Measurements from ENCODE around the gene LYST.
"Not testable (repeated sequence)": the region's sequence is repeated elsewhere in the genome, so short reads cannot be mapped to it uniquely, and the experiment has no call there.

The LYST gene

DNA sequence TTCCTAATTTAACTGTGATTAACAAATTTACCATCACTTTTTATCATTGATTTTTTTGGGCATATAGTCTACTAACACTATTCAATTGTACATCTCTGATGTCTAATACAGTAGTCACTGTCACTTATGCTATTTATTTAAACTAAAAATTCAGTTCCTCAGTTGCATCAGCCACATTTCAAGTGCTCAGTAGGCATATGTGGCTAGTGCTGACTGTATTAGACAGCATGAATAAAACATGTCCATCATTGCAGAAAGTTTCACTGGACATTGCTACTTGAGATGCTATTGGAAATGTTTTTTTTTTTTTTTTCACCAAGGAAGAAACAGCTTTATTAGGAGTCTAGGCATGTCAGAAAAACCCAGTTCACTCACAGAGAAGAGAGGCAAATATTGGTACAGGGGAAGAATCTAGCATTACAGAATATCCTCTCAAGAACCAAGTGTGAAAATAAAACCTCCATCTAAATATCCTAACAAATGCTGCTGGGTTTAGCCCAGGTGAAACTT lies 109.1 kb downstream of the LYST start:
- no peak for DNase-seq (ENCODE audit: low read depth in 2 of 2)
- no peak overlapping the region for H3K4me3 ChIP-seq (replicated peaks in 1 of 2; ENCODE audit: low read depth in 2 of 2, low read length in 2 of 2)
- TF ChIP-seq, protein P1, sequence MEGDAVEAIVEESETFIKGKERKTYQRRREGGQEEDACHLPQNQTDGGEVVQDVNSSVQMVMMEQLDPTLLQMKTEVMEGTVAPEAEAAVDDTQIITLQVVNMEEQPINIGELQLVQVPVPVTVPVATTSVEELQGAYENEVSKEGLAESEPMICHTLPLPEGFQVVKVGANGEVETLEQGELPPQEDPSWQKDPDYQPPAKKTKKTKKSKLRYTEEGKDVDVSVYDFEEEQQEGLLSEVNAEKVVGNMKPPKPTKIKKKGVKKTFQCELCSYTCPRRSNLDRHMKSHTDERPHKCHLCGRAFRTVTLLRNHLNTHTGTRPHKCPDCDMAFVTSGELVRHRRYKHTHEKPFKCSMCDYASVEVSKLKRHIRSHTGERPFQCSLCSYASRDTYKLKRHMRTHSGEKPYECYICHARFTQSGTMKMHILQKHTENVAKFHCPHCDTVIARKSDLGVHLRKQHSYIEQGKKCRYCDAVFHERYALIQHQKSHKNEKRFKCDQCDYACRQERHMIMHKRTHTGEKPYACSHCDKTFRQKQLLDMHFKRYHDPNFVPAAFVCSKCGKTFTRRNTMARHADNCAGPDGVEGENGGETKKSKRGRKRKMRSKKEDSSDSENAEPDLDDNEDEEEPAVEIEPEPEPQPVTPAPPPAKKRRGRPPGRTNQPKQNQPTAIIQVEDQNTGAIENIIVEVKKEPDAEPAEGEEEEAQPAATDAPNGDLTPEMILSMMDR (IDR thresholded peaks at IDR 0.05; ENCODE audit: low read depth, low read length) = no peak

DNA sequence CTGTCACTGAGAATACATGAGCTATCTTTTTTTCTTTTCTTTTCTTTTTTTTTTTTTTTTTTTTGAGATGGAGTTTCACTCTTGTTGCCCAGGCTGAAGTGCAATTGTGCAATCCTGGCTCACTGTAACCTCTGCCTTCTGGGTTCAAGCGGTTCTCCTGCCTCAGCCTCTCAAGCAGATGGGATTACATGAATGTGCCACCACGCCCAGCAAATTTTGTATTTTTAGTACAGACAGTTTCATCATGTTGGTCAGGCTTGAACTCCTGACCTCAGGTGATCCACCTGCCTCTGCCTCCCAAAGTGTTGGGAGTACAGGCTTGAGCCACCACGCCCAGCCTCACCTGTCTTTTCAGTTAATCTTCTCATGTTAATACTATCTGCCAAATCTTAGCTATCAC lies 112.5 kb downstream of the LYST start:
- not testable (repeated sequence) for DNase-seq (ENCODE audit: low read depth in 2 of 2); H3K4me3 ChIP-seq (replicated peaks in 1 of 2; ENCODE audit: low read depth in 2 of 2, low read length in 2 of 2)

DNA sequence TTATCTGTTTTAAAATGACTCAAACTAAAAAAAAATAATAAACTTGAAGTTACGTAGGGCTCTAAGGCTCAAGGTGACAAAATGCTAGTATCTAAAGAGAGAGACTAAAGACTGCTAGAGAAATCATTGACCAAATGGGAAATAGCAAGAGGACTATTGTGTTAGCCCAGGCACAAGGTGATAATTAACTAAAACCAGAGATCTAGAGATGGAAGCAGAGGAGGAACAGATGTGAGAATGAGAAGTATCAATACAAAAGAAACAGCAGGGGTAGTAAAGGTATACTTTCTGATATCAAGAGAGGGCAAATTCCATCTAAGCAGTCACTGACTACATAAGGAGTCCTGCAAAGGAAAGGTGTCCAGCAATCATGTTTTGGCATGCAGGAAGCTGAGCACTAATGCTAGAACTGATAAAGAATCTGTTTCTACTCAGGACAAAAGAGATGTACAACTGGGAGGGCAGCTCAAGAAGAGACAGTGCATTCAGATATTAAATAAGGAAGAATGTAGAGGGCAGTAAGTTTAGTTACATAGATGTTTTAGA lies 116.9 kb downstream of the LYST start:
- TF ChIP-seq, protein P1 (IDR thresholded peaks at IDR 0.05; ENCODE audit: low read depth, low read length) = no peak
- H3K4me3 ChIP-seq (replicated peaks in 1 of 2; ENCODE audit: low read depth in 2 of 2, low read length in 2 of 2) = no peak overlapping the region
- no peak for DNase-seq (ENCODE audit: low read depth in 2 of 2)

DNA sequence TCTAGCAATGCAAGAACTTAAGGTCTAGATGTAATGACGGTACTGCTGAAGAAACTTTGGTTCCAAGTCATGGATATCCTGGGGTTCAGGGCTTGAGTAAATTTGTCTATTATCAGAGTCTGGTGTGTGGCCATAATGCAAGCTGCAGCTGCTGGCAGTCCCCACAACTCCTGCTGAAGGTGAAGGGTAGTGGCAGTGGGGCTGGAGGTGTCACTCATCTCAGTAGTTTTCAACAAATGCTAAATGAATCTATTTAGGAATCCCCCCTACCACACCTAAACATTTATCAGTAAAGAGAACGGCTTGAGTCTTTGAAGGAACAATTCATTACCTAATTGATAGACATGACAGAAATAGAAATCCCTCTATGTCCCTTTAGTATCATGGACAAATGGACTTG lies 118.0 kb downstream of the LYST start:
- TF ChIP-seq, protein P1 (IDR thresholded peaks at IDR 0.05; ENCODE audit: low read depth, low read length) = no peak
- DNase-seq (ENCODE audit: low read depth in 2 of 2) = no peak
- H3K4me3 ChIP-seq (replicated peaks in 1 of 2; ENCODE audit: low read depth in 2 of 2, low read length in 2 of 2) = no peak overlapping the region

DNA sequence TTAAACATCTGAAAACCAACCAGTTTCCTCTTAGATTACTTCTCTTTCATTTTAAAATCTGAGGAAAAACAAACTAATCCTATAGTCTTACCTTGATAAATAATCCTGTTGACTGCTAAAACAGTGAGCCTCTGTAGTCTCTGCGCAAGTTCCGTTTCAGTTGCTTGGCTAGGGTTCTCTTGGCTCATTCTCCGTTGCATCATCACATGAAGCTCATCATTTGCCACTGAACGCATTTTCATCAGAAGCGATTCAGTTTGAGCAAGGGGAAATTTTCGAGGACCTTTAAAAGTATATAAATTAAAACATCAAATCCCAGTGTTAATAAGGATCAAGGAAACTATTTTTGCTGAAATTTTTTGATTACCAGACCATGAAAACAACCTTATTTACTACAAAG lies 120.5 kb downstream of the LYST start:
- no peak overlapping the region for H3K4me3 ChIP-seq (replicated peaks in 1 of 2; ENCODE audit: low read depth in 2 of 2, low read length in 2 of 2)
- DNase-seq (ENCODE audit: low read depth in 2 of 2) = no peak
- TF ChIP-seq, protein P1 (IDR thresholded peaks at IDR 0.05; ENCODE audit: low read depth, low read length) = no peak

DNA sequence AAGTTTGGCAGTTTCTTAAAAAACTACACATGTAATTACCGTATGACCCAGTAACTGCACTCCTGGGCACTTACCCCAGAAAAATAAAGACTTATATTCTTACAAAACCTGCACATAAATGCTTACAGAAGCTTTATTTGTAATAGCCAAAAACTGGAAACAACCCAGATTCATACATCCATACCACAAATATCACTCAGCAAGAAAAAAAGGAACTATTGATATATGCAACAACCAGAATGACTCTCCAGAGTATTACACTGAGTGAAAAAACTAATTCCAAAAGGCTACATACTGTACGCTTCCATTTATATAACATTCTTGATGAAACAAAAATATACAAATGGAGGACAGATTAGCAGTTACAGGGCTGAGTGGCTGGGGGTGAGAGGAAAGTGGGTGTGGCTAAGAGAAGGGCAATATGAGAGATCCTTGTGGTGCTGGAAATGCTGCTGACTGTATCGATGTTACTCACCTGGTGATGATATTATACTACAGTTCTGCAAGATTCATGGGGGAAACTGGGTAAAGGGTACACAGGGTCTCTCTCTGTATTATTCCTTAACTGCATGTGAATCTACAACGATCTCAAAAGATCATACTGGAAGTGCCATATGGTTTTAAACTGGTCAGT lies 121.1 kb downstream of the LYST start:
- TF ChIP-seq, protein P1 (IDR thresholded peaks at IDR 0.05; ENCODE audit: low read depth, low read length) = no peak
- H3K4me3 ChIP-seq (replicated peaks in 1 of 2; ENCODE audit: low read depth in 2 of 2, low read length in 2 of 2) = no peak overlapping the region
- peak in 1 of 2 donors; percentile 65 for DNase-seq (ENCODE audit: low read depth in 2 of 2)

DNA sequence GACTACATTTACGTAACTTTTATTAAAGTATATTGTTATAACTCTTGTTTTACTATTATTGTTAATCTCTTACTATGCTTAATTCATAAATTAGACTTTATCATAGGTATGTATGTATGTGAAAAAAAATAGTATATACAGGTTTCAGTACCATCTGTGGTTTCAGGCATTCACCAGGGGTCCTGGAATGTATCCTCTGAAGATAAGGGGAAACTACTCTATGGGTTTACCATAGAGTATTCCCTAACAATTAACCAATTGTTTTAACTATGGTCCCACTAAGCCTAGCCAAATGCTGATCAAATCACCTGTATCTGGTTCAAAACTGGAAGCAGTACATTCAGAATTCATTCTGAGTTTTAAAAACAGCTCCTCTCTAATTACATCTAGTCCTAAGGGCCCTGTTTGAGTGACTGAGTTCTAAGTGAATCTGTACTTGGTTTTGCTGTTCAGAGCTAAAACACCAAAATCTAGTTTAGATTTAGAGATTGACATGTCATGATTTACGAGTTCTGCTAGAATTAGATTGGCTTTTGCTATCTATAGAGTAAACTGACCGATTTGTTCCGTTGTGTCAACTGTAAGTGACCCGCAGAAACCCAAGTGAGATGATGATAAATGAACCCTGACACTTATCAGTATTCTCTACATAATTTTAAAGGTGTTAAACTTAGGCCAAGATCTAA lies 123.6 kb downstream of the LYST start:
- TF ChIP-seq, protein P1 (IDR thresholded peaks at IDR 0.05; ENCODE audit: low read depth, low read length) = no peak
- DNase-seq (ENCODE audit: low read depth in 2 of 2) = no peak
- no peak overlapping the region for H3K4me3 ChIP-seq (replicated peaks in 1 of 2; ENCODE audit: low read depth in 2 of 2, low read length in 2 of 2)
